ENCODE results near the gene SRRM4. TPM values are rescaled to one million over a fixed set of nuclear protein-coding genes. Genes with fewer than 3 reads are reported as not detected.
A peak's percentile ranks its signal among the peaks of the same experiment; 100 is the strongest.

Gene SRRM4
- polyA plus RNA-seq, 2 donors = under 0.01 TPM

- no peaks in the 10 kb centered on the region for H3K4me1 ChIP-seq (ENCODE audit: control insufficient read depth in 2 of 2, insufficient read depth in 2 of 2, low read length in 1 of 2)
- no peaks in the 10 kb centered on the region for H3K9me3 ChIP-seq (ENCODE audit: control insufficient read depth in 2 of 2, insufficient read depth in 1 of 2, low read depth in 1 of 2, low read length in 1 of 2)
- H3K36me3 ChIP-seq (ENCODE audit: control insufficient read depth in 2 of 2, insufficient read depth in 2 of 2, low read length in 1 of 2) = no peaks in the 10 kb centered on the region
- no peaks in the 10 kb centered on the region for H3K27me3 ChIP-seq (ENCODE audit: control insufficient read depth in 1 of 2, insufficient read depth in 2 of 2, low read length in 2 of 2)
- no peak overlapping the region for H3K4me3 ChIP-seq (ENCODE audit: low read depth in 1 of 2, low read length in 2 of 2)
- H3K27ac ChIP-seq (ENCODE audit: low read depth in 2 of 2, low read length in 1 of 2) = peak overlapping the region; percentile 15 to 44
- WGBS, 2 donors = 38 to 46% methylated on average over 3 of the region's 3 CpGs
These were observed 186.6 kb downstream of the SRRM4 start for GRCh38 chr12:119167902-119168301.

GRCh38 chr12:119168721-119169120 is 187.4 kb downstream of the SRRM4 start:
- 79 to 84% methylated on average over 3 of the region's 3 CpGs for WGBS, 2 donors
- peak overlapping the region; percentile 18 to 61 for H3K27ac ChIP-seq (ENCODE audit: low read depth in 2 of 2, low read length in 1 of 2)

DNA sequence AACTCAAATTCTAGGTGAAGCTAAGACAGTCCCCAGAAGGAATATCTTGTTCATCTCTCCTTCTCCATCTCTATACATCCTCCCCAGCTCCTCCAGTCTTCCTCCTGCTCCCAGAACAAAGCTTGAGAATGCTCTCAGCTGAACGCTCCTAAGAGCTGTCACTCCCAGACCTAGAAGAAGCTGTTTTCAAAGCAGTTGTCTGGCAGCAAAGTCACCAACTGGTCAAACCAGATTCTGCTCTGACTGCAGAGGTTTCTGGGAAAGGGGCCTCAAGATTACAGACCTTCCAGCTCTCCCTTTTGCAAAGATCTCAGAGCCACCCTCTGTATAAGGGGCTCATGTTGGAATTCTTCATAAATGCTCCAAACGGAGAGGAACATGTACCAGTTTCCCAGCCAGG is 187.8 kb downstream of the SRRM4 start:
- no peaks in the 10 kb centered on the region for H3K27me3 ChIP-seq (ENCODE audit: control insufficient read depth in 1 of 2, insufficient read depth in 2 of 2, low read length in 2 of 2)
- H3K4me3 ChIP-seq (ENCODE audit: low read depth in 1 of 2, low read length in 2 of 2) = no peak overlapping the region
- H3K4me1 ChIP-seq (ENCODE audit: control insufficient read depth in 2 of 2, insufficient read depth in 2 of 2, low read length in 1 of 2) = no peaks in the 10 kb centered on the region
- peak overlapping the region; percentile 45 to 49 for H3K27ac ChIP-seq (ENCODE audit: low read depth in 2 of 2, low read length in 1 of 2)
- no peaks in the 10 kb centered on the region for H3K9me3 ChIP-seq (ENCODE audit: control insufficient read depth in 2 of 2, insufficient read depth in 1 of 2, low read depth in 1 of 2, low read length in 1 of 2)
- WGBS, 2 donors = 39 to 41% methylated on average over 2 of the region's 2 CpGs
- H3K36me3 ChIP-seq (ENCODE audit: control insufficient read depth in 2 of 2, insufficient read depth in 2 of 2, low read length in 1 of 2) = no peaks in the 10 kb centered on the region

More at GRCh38 chr12:119168721-119169120, 187.4 kb downstream of the SRRM4 start:
- Histone ChIP-seq H3K4me3 (ENCODE audit: low read depth in 1 of 2, low read length in 2 of 2) (no peak overlapping the region), H3K9me3 (ENCODE audit: control insufficient read depth in 2 of 2, insufficient read depth in 1 of 2, low read depth in 1 of 2, low read length in 1 of 2) (no peaks in the 10 kb centered on the region), H3K36me3 (ENCODE audit: control insufficient read depth in 2 of 2, insufficient read depth in 2 of 2, low read length in 1 of 2) (no peaks in the 10 kb centered on the region), H3K4me1 (ENCODE audit: control insufficient read depth in 2 of 2, insufficient read depth in 2 of 2, low read length in 1 of 2) (no peaks in the 10 kb centered on the region), H3K27me3 (ENCODE audit: control insufficient read depth in 1 of 2, insufficient read depth in 2 of 2, low read length in 2 of 2) (no peaks in the 10 kb centered on the region)

- WGBS, 2 donors = 70 to 71% methylated on average over 5 of the region's 5 CpGs
- Histone ChIP-seq H3K9me3 (ENCODE audit: control insufficient read depth in 2 of 2, insufficient read depth in 1 of 2, low read depth in 1 of 2, low read length in 1 of 2) (no peaks in the 10 kb centered on the region), H3K36me3 (ENCODE audit: control insufficient read depth in 2 of 2, insufficient read depth in 2 of 2, low read length in 1 of 2) (no peaks in the 10 kb centered on the region), H3K27me3 (ENCODE audit: control insufficient read depth in 1 of 2, insufficient read depth in 2 of 2, low read length in 2 of 2) (no peaks in the 10 kb centered on the region), H3K4me3 (ENCODE audit: low read depth in 1 of 2, low read length in 2 of 2) (no peak overlapping the region), H3K27ac (ENCODE audit: low read depth in 2 of 2, low read length in 1 of 2) (no peak overlapping the region), H3K4me1 (ENCODE audit: control insufficient read depth in 2 of 2, insufficient read depth in 2 of 2, low read length in 1 of 2) (peaks cover 0 to 2% of the 10 kb centered on the region in 2 donors)
These were observed 189.9 kb downstream of the SRRM4 start for GRCh38 chr12:119171291-119171690.

DNA sequence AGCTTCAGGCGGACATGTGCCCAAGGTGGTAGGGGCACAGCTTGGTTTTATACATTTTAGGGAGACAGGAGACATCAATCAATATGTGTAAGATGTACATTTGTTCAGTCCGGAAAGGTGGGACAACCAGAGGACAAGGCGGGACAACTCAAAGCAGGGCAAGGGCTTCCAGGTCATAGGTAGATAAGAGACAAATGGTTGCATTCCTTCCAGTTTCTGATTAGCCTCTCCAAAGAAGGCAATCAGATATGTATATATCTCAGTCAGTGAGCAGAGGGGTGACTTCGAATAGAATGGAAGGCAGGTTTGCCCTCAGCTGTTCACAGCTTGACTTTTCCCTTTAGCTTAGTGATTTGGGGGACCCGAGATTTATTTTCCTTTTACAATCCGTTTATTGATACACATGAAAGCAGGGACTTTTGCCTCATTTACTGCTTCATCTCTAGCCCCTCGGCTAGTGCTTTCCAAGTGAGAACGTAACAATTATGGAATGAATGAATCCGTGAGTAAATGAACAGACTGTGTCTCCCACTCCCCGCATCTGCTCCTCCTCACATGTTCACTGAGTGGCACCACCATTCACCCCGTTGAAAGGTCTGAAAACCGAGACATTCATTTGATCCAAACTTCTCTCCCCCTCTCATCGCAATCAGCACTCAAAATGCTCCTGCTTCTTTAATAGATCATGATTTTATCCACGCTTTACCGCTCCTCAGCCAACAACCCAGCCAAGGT is 190.5 kb downstream of the SRRM4 start:
- Histone ChIP-seq H3K4me3 (ENCODE audit: low read depth in 1 of 2, low read length in 2 of 2) (no peak overlapping the region), H3K4me1 (ENCODE audit: control insufficient read depth in 2 of 2, insufficient read depth in 2 of 2, low read length in 1 of 2) (peaks cover 0 to 5% of the 10 kb centered on the region in 2 donors), H3K27me3 (ENCODE audit: control insufficient read depth in 1 of 2, insufficient read depth in 2 of 2, low read length in 2 of 2) (no peaks in the 10 kb centered on the region), H3K36me3 (ENCODE audit: control insufficient read depth in 2 of 2, insufficient read depth in 2 of 2, low read length in 1 of 2) (no peaks in the 10 kb centered on the region), H3K9me3 (ENCODE audit: control insufficient read depth in 2 of 2, insufficient read depth in 1 of 2, low read depth in 1 of 2, low read length in 1 of 2) (no peaks in the 10 kb centered on the region), H3K27ac (ENCODE audit: low read depth in 2 of 2, low read length in 1 of 2) (no peak overlapping the region)
- 69 to 81% methylated on average over 15 of the region's 15 CpGs for WGBS, 2 donors

- WGBS, 2 donors = 76 to 84% methylated on average over 5 of the region's 5 CpGs
- H3K9me3 ChIP-seq (ENCODE audit: control insufficient read depth in 2 of 2, insufficient read depth in 1 of 2, low read depth in 1 of 2, low read length in 1 of 2) = no peaks in the 10 kb centered on the region
- no peak overlapping the region for H3K27ac ChIP-seq (ENCODE audit: low read depth in 2 of 2, low read length in 1 of 2)
These were observed 193.7 kb downstream of the SRRM4 start for GRCh38 chr12:119175081-119175480.

GRCh38 chr12:119176267-119177055 is 195.1 kb downstream of the SRRM4 start:
- Histone ChIP-seq H3K36me3 (ENCODE audit: control insufficient read depth in 2 of 2, insufficient read depth in 2 of 2, low read length in 1 of 2) (no peaks in the 10 kb centered on the region), H3K9me3 (ENCODE audit: control insufficient read depth in 2 of 2, insufficient read depth in 1 of 2, low read depth in 1 of 2, low read length in 1 of 2) (no peaks in the 10 kb centered on the region), H3K27me3 (ENCODE audit: control insufficient read depth in 1 of 2, insufficient read depth in 2 of 2, low read length in 2 of 2) (no peaks in the 10 kb centered on the region), H3K4me1 (ENCODE audit: control insufficient read depth in 2 of 2, insufficient read depth in 2 of 2, low read length in 1 of 2) (peaks cover 0 to 11% of the 10 kb centered on the region in 2 donors), H3K27ac (ENCODE audit: low read depth in 2 of 2, low read length in 1 of 2) (peak overlapping the region; percentile 65 to 86), H3K4me3 (ENCODE audit: low read depth in 1 of 2, low read length in 2 of 2) (peak overlapping the region; percentile 23 to 32)
- WGBS, 2 donors = 24 to 34% methylated on average over 21 of the region's 21 CpGs

More at GRCh38 chr12:119175081-119175480, 193.7 kb downstream of the SRRM4 start:
- H3K4me3 ChIP-seq (ENCODE audit: low read depth in 1 of 2, low read length in 2 of 2) = no peak overlapping the region
- peaks cover 0 to 11% of the 10 kb centered on the region in 2 donors for H3K4me1 ChIP-seq (ENCODE audit: control insufficient read depth in 2 of 2, insufficient read depth in 2 of 2, low read length in 1 of 2)
- no peaks in the 10 kb centered on the region for H3K27me3 ChIP-seq (ENCODE audit: control insufficient read depth in 1 of 2, insufficient read depth in 2 of 2, low read length in 2 of 2)
- no peaks in the 10 kb centered on the region for H3K36me3 ChIP-seq (ENCODE audit: control insufficient read depth in 2 of 2, insufficient read depth in 2 of 2, low read length in 1 of 2)

DNA sequence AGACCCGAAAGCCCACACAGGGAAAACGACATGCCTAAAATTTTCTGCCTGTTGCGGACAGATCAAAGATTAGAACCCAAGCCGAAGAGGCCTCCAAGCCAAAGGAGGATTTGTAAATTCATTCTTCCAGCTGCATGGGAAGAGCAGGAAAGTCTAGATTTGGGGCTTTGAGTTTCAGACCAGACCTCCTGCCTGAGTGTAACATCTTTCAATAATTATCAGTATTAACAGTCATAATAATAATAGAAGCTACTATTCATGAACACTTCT is 195.7 kb downstream of the SRRM4 start:
- Histone ChIP-seq H3K27me3 (ENCODE audit: control insufficient read depth in 1 of 2, insufficient read depth in 2 of 2, low read length in 2 of 2) (no peaks in the 10 kb centered on the region), H3K27ac (ENCODE audit: low read depth in 2 of 2, low read length in 1 of 2) (peak overlapping the region; percentile 40 to 61), H3K9me3 (ENCODE audit: control insufficient read depth in 2 of 2, insufficient read depth in 1 of 2, low read depth in 1 of 2, low read length in 1 of 2) (no peaks in the 10 kb centered on the region), H3K4me3 (ENCODE audit: low read depth in 1 of 2, low read length in 2 of 2) (no peak overlapping the region), H3K4me1 (ENCODE audit: control insufficient read depth in 2 of 2, insufficient read depth in 2 of 2, low read length in 1 of 2) (peaks cover 0 to 11% of the 10 kb centered on the region in 2 donors), H3K36me3 (ENCODE audit: control insufficient read depth in 2 of 2, insufficient read depth in 2 of 2, low read length in 1 of 2) (no peaks in the 10 kb centered on the region)
- WGBS, 2 donors = 79 to 82% methylated on average over 4 of the region's 4 CpGs

DNA sequence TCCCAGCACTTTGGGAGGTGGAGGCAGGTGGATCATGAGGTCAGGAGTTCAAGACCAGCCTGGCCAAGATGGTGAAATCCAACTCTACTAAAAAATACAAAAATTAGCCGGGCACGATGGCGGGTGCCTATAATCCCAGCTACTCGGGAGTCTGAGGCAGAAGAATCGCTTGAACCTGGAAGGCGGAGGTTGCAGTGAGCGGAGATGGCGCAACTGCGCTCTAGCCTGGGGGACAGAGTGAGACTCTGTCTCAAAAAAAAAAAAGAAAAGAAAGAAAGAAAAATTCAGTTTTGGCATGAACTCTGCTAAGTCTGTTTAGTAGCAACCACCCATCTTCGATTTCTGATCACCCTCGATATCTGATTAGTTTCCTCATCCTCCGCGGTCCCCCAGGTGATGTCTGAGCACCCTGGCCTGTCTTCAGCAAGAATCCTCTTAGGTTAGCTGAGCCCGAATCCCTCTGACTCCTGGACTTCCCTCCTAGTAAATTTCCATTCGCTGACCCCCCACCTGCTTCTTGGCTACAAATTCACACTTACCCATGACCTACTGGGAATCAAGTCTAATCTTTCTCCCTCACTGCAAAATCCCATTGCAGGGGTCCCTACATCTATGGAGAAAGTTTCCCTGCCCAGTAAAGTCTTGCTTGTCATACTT is 196.5 kb downstream of the SRRM4 start:
- Histone ChIP-seq H3K4me3 (ENCODE audit: low read depth in 1 of 2, low read length in 2 of 2) (no peak overlapping the region), H3K27ac (ENCODE audit: low read depth in 2 of 2, low read length in 1 of 2) (peak overlapping the region; percentile 44 to 89), H3K27me3 (ENCODE audit: control insufficient read depth in 1 of 2, insufficient read depth in 2 of 2, low read length in 2 of 2) (no peaks in the 10 kb centered on the region), H3K36me3 (ENCODE audit: control insufficient read depth in 2 of 2, insufficient read depth in 2 of 2, low read length in 1 of 2) (no peaks in the 10 kb centered on the region), H3K9me3 (ENCODE audit: control insufficient read depth in 2 of 2, insufficient read depth in 1 of 2, low read depth in 1 of 2, low read length in 1 of 2) (no peaks in the 10 kb centered on the region), H3K4me1 (ENCODE audit: control insufficient read depth in 2 of 2, insufficient read depth in 2 of 2, low read length in 1 of 2) (peaks cover 0 to 11% of the 10 kb centered on the region in 2 donors)
- 89 to 92% methylated on average over 15 of the region's 15 CpGs for WGBS, 2 donors
